Transverse colon (tissue), 4 donors: Measurements from ENCODE around the gene CANX. TPM values are rescaled to one million over a fixed set of nuclear protein-coding genes. Genes with fewer than 3 reads are reported as not detected.

Experiments
- DNase-seq: peaks from one replicate; pipeline ENCODE4 v3.0.0-alpha.2; 2019
- H3K27ac ChIP-seq, 4 donors: fragments of 200-600 bp; sonication (generic); 2 replicates each; pipeline ENCODE4 v1.5.1; 2016 to 2018; ENCODE audit warnings: inconsistent platforms in 4 of 4
- H3K27me3 ChIP-seq: fragments of 200-600 bp; sonication (generic); 2 replicates; pipeline ENCODE4 v1.5.1; 2017; ENCODE audit warnings: inconsistent platforms
- H3K36me3 ChIP-seq, 4 donors: fragments of 200-600 bp; sonication (generic); 2 replicates each; pipeline ENCODE4 v1.5.1; 2017 to 2019; ENCODE audit warnings: inconsistent platforms in 4 of 4
- H3K4me1 ChIP-seq, 4 donors: fragments of 200-600 bp; sonication (generic); 2 replicates each; pipeline ENCODE4 v1.5.1; 2017 to 2020; ENCODE audit warnings: inconsistent platforms in 4 of 4
- H3K4me3 ChIP-seq, 4 donors: fragments of 200-600 bp; sonication (generic); 1 replicate in 1 of 4; 2 replicates in 3 of 4; pipeline versions ENCODE4 v1.5.1 to v1.6.1; 2017 to 2019; ENCODE audit warnings: inconsistent platforms in 4 of 4
- H3K9me3 ChIP-seq, 2 donors: fragments of 200-600 bp; sonication (generic); 2 replicates each; pipeline ENCODE4 v1.5.1; 2017 to 2019; ENCODE audit warnings: inconsistent platforms in 2 of 2
- EP300 ChIP-seq: sonication (generic); formaldehyde crosslinking; IDR thresholded peaks from one replicate; pipeline ENCODE4 v1.6.1; 2017; ENCODE audit warnings: antibody characterized with exemption, low read depth
- POLR2A ChIP-seq: fragments of 450-650 bp; IDR thresholded peaks from one replicate; pipeline ENCODE4 v1.6.1; 2016; ENCODE audit warnings: antibody characterized with exemption, mild to moderate bottlenecking, moderate library complexity
- POLR2AphosphoS5 ChIP-seq, 3 donors: sonication (generic); formaldehyde crosslinking; IDR thresholded peaks; one replicate each; pipeline ENCODE4 v1.6.1; 2016; ENCODE audit warnings: antibody characterized with exemption in 3 of 3
- WGBS, 2 donors: methylation state at CpG; one replicate each; pipeline ENCODE4 v1.1.5; 2018; ENCODE audit warnings: low coverage in 1 of 2; 5-methylcytosine and 5-hydroxymethylcytosine counted together
- in situ Hi-C, 4 donors: fragments of 200-750 bp; cut with MboI; loops; one replicate each; pipeline versions ENCODE4 v1.15.0 to v1.15.1; 2017; ENCODE audit warnings: low sequenced_read_pairs in 3 of 4, low pct_ligation_motif_present in 1 of 4, low pct_unique_long_range_greater_than_20kb in 1 of 4
- intact Hi-C: fragments of 100-400 bp; cut with DNase I; formaldehyde crosslinking; loops from one replicate; pipeline ENCODE4 v1.15.1; 2023; ENCODE audit warnings: low total_unique reads
- total RNA-seq, 4 donors: library from RNA; depleted of rRNA; stranded (reverse); fragments of >200 nt; gene quantifications; one replicate each; pipeline ENCODE4 v1.1.0, GENCODE V29; 2016
- TF ChIP-seq, protein P1 (sequence below), 5 experiments: fragments of 200-600 bp in 3 of 5; fragments of 450-650 bp in 2 of 5; sonication (generic) in 3 of 5; IDR thresholded peaks; 1 replicate in 2 of 5; 2 replicates in 3 of 5; pipeline ENCODE4 v1.5.1; 2016 to 2017; ENCODE audit warnings: antibody characterized with exemption in 5 of 5, inconsistent platforms in 3 of 5, mild to moderate bottlenecking in 2 of 5, moderate library complexity in 1 of 5

Gene CANX
- total RNA-seq, 4 donors from 2014 or later: 124 to 398 (median 270) TPM

DNA sequence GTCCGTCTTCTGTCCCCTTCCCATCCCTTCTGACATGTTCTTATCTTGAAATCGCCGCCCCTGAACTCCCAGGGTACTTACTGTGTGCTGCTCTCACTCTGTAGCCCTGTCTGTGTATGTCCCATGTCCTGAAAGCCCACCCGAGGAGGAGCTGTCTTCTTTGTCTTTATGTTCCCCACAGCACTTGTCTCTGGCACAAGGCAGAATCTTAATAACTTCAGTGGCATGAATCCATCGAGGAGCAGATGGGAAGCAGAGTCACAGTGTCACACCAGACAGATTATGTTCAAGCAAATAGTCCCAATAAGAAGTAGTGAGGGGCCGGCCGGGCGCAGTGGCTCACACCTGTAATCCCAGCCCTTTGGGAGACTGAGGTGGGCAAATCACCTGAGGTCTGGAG, 65.3 kb downstream of the CANX start:
- peak overlapping the region in 2 of 4 donors; percentile 58 to 65 for H3K27ac ChIP-seq
- 67 to 73% methylated on average over 3 to 8 of the region's 8 CpGs for WGBS, 2 donors
- no peaks in the 10 kb centered on the region for H3K9me3 ChIP-seq
- TF ChIP-seq POLR2A (no peak), EP300 (no peak), POLR2AphosphoS5 (IDR thresholded peaks at IDR 0.05) (no peak)
- TF ChIP-seq, protein P1, sequence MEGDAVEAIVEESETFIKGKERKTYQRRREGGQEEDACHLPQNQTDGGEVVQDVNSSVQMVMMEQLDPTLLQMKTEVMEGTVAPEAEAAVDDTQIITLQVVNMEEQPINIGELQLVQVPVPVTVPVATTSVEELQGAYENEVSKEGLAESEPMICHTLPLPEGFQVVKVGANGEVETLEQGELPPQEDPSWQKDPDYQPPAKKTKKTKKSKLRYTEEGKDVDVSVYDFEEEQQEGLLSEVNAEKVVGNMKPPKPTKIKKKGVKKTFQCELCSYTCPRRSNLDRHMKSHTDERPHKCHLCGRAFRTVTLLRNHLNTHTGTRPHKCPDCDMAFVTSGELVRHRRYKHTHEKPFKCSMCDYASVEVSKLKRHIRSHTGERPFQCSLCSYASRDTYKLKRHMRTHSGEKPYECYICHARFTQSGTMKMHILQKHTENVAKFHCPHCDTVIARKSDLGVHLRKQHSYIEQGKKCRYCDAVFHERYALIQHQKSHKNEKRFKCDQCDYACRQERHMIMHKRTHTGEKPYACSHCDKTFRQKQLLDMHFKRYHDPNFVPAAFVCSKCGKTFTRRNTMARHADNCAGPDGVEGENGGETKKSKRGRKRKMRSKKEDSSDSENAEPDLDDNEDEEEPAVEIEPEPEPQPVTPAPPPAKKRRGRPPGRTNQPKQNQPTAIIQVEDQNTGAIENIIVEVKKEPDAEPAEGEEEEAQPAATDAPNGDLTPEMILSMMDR (IDR thresholded peaks at IDR 0.05): no peak
- no peak for DNase-seq
- in situ Hi-C loops (no loop called here), intact Hi-C loops (no loop called here)
- no peak overlapping the region for H3K4me3 ChIP-seq
- peaks cover 0 to 11% (median 4%) of the 10 kb centered on the region in 4 donors for H3K36me3 ChIP-seq
- peaks cover 21 to 63% (median 37%) of the 10 kb centered on the region in 4 donors for H3K4me1 ChIP-seq
- no peaks in the 10 kb centered on the region for H3K27me3 ChIP-seq

GRCh38 chr5:179765400-179765799, 66.6 kb downstream of the CANX start:
- in situ Hi-C loops: no loop called here
- WGBS, 2 donors: 63 to 78% methylated on average over 3 to 13 of the region's 13 CpGs
- Histone ChIP-seq H3K4me1 (peaks cover 21 to 52% (median 37%) of the 10 kb centered on the region in 4 donors), H3K4me3 (no peak overlapping the region), H3K9me3 (no peaks in the 10 kb centered on the region), H3K36me3 (peaks cover 0 to 25% (median 10%) of the 10 kb centered on the region in 4 donors), H3K27ac (peak overlapping the region in 2 of 4 donors; percentile 18 to 28), H3K27me3 (no peaks in the 10 kb centered on the region)
- DNase-seq: no peak
- intact Hi-C loops: no loop called here
- no peak for TF ChIP-seq POLR2AphosphoS5 (IDR thresholded peaks at IDR 0.05)
- TF ChIP-seq, protein P1 (IDR thresholded peaks at IDR 0.05): no peak
- no peak for TF ChIP-seq POLR2A

GRCh38 chr5:179766021-179766725, 67.4 kb downstream of the CANX start:
- intact Hi-C loops (no loop called here), in situ Hi-C loops (no loop called here)
- TF ChIP-seq POLR2A (no peak), POLR2AphosphoS5 (IDR thresholded peaks at IDR 0.05) (no peak), EP300 (no peak)
- TF ChIP-seq, protein P1 (IDR thresholded peaks at IDR 0.05): no peak
- H3K4me1 ChIP-seq: peaks cover 21 to 49% (median 37%) of the 10 kb centered on the region in 4 donors
- peaks cover 0 to 31% (median 14%) of the 10 kb centered on the region in 4 donors for H3K36me3 ChIP-seq
- DNase-seq: no peak
- peak overlapping the region in 2 of 4 donors; percentile 18 to 28 for H3K27ac ChIP-seq
- no peaks in the 10 kb centered on the region for H3K9me3 ChIP-seq
- H3K4me3 ChIP-seq: no peak overlapping the region
- H3K27me3 ChIP-seq: no peaks in the 10 kb centered on the region
- 87% methylated on average over 20 of the region's 20 CpGs; no CpG with 5 or more reads in 1 of the 2 donors for WGBS, 2 donors

DNA sequence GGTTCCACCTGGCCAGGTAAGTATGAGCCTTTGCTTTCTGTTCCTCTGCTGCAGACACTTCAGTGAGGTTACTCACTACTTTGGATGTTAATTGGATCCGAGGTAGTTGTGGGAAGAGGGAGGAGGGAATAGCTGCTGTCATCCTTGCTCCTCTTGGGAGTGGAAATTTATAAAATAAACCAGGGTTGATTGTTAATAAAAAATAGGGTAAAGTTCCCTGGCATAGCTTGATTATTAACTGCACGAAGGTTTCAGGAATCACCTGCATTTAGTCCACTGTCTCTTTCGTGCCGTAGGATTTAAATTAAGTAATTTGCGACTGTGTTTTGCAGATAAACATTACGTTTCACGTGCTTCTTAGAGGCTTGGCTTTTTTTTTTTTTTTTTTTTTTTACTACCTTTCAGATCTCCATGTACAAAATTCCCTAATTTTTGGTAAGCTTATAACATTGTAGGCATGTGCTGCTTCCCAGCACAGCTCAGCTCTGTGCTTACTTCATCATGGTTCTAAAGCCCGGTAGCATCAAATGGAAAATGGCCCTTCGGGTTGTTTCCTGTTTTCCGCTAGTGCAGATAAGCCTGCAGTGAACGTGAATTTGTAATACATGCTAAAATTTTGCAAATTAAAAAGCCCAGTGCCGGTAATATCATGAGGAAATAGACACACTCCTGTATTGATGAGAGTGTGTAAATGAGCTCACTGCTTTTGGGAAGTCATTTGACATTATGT, 68.1 kb downstream of the CANX start:
- H3K36me3 ChIP-seq: peaks cover 0 to 38% (median 18%) of the 10 kb centered on the region in 4 donors

More for the DNA sequence above, 68.1 kb downstream of the CANX start:
- Histone ChIP-seq H3K4me1 (peaks cover 20 to 41% (median 30%) of the 10 kb centered on the region in 4 donors), H3K27me3 (no peaks in the 10 kb centered on the region), H3K27ac (no peak overlapping the region), H3K4me3 (no peak overlapping the region), H3K9me3 (no peaks in the 10 kb centered on the region)
- TF ChIP-seq POLR2A (no peak), EP300 (no peak), POLR2AphosphoS5 (IDR thresholded peaks at IDR 0.05) (no peak)
- TF ChIP-seq, protein P1 (IDR thresholded peaks at IDR 0.05): no peak
- in situ Hi-C loops: no loop called here
- 77 to 78% methylated on average over 9 to 12 of the region's 12 CpGs for WGBS, 2 donors
- DNase-seq: no peak
- intact Hi-C loops: no loop called here
